Loucy (cell line): ENCODE measurements around the gene CABP4.

Source experiments
- H2AFZ ChIP-seq: fragments of 200-600 bp; sonication (generic); 2 replicates; pipeline ENCODE4 v1.6.0; 2016; ENCODE audit warnings: antibody characterized with exemption, mild to moderate bottlenecking, low read length, moderate library complexity
- H3F3A ChIP-seq: fragments of 200-600 bp; 2 replicates; pipeline ENCODE4 v1.6.0; 2016; ENCODE audit warnings: antibody characterized with exemption, low read depth, mild to moderate bottlenecking
- H3K27me3 ChIP-seq: fragments of 200-600 bp; sonication (generic); 2 replicates; pipeline ENCODE4 v1.6.1; 2014; ENCODE audit warnings: low read length, mild to moderate bottlenecking; ENCODE audit not compliant: insufficient read depth, poor library complexity, severe bottlenecking
- H3K36me3 ChIP-seq: fragments of 200-600 bp; sonication (generic); 2 replicates; pipeline ENCODE4 v1.6.1; 2016; ENCODE audit warnings: low read length; ENCODE audit not compliant: insufficient read depth
- H3K4me1 ChIP-seq: fragments of 200-600 bp; sonication (generic); 2 replicates; pipeline ENCODE4 v1.5.1; 2014; ENCODE audit warnings: low read length, mild to moderate bottlenecking; ENCODE audit not compliant: insufficient read depth, poor library complexity, severe bottlenecking
- H3K4me2 ChIP-seq: fragments of 200-600 bp; sonication (generic); 2 replicates; pipeline ENCODE4 v1.6.0; 2014; ENCODE audit warnings: antibody characterized with exemption, low read length, low read depth, mild to moderate bottlenecking; ENCODE audit not compliant: poor library complexity, severe bottlenecking
- H3K4me3 ChIP-seq: fragments of 200-600 bp; sonication (generic); 2 replicates; pipeline ENCODE4 v1.5.1; 2014; ENCODE audit warnings: low read length, mild to moderate bottlenecking, mixed read lengths; ENCODE audit not compliant: poor library complexity, severe bottlenecking
- H3K79me2 ChIP-seq: fragments of 200-600 bp; sonication (generic); 2 replicates; pipeline ENCODE4 v1.6.1; 2014; ENCODE audit warnings: low read length; ENCODE audit not compliant: insufficient read depth
- H3K9ac ChIP-seq: fragments of 200-600 bp; sonication (generic); 2 replicates; pipeline ENCODE4 v1.6.0; 2014; ENCODE audit warnings: mild to moderate bottlenecking, low read depth, low read length, moderate library complexity; ENCODE audit not compliant: poor library complexity, severe bottlenecking
- H3K9me2 ChIP-seq: fragments of 200-600 bp; sonication (generic); replicated peaks from 2 replicates; pipeline ENCODE4 v1.6.1; 2016; ENCODE audit warnings: low read depth, low read length, mixed read lengths
- H3K9me3 ChIP-seq: fragments of 200-600 bp; sonication (generic); 2 replicates; pipeline ENCODE4 v1.6.1; 2014; ENCODE audit warnings: mild to moderate bottlenecking, antibody characterized with exemption, low read length, low read depth; ENCODE audit not compliant: insufficient read depth
- H4K20me1 ChIP-seq: fragments of 200-600 bp; sonication (generic); 2 replicates; pipeline ENCODE4 v1.6.0; 2014; ENCODE audit warnings: antibody characterized with exemption, low read length, mild to moderate bottlenecking; ENCODE audit not compliant: insufficient read depth, poor library complexity, severe bottlenecking
- EZH2phosphoT487 ChIP-seq: fragments of 200-600 bp; IDR thresholded peaks from 2 replicates; pipeline ENCODE4 v1.6.1; 2018; ENCODE audit warnings: antibody characterized with exemption, mild to moderate bottlenecking, moderate library complexity, borderline replicate concordance
- TF ChIP-seq, protein P1 (sequence below): fragments of 200-600 bp; sonication (generic); conservative IDR thresholded peaks from 2 replicates; pipeline ENCODE4 v1.5.1; 2014; ENCODE audit warnings: mild to moderate bottlenecking, antibody characterized with exemption, low read length

CABP4 gene

DNA sequence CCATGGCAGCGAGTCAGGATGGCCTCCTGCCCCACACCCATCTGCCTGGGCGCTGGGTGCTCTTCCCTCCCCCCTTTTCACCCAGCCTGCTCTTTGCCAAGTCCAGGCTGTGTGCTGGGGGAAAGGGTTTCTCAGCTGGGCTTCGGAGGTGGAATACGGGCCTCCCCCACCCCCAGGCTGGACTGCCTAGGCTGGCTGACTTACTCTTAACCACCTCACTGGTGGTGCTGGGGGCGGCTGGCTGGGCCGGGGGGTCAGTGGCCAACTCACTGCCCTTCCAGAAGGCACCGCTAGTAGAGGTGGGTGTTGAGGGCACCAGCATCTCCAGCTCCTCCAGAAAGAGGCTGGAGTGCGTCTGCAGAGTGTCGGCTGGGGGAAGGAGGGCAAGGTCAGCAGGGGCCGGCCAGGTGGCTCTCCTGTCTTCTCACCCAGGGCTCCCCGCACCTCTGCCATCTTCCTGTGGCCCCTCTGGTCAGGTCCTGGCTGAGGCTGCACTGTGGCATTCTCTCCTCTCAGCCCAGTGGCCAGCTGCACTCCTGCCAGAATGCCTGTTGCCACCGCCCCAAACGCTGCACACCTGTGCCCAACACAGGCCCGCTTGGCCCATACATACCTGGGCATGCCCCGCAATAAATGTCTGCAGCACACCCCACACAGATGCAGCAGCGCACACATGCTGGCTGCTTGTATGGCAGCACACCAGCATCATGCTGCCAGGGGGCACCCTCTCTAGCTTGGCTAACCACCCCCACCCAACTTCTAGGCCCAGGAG lies 40.3 kb downstream of the CABP4 start:
- Histone ChIP-seq H3K9ac (no peak overlapping the region), H3K4me3 (no peak overlapping the region), H3K9me2 (no peaks in the 10 kb centered on the region), H4K20me1 (no peaks in the 10 kb centered on the region), H3F3A (no peaks in the 10 kb centered on the region), H3K27me3 (no peaks in the 10 kb centered on the region), H3K4me1 (peaks cover 5% of the 10 kb centered on the region), H3K79me2 (no peaks in the 10 kb centered on the region), H3K36me3 (peaks cover 18% of the 10 kb centered on the region; the same call in 1 of the 2 replicates), H3K4me2 (no peak overlapping the region), H3K9me3 (no peaks in the 10 kb centered on the region), H2AFZ (no peak overlapping the region)
- TF ChIP-seq, protein P1, sequence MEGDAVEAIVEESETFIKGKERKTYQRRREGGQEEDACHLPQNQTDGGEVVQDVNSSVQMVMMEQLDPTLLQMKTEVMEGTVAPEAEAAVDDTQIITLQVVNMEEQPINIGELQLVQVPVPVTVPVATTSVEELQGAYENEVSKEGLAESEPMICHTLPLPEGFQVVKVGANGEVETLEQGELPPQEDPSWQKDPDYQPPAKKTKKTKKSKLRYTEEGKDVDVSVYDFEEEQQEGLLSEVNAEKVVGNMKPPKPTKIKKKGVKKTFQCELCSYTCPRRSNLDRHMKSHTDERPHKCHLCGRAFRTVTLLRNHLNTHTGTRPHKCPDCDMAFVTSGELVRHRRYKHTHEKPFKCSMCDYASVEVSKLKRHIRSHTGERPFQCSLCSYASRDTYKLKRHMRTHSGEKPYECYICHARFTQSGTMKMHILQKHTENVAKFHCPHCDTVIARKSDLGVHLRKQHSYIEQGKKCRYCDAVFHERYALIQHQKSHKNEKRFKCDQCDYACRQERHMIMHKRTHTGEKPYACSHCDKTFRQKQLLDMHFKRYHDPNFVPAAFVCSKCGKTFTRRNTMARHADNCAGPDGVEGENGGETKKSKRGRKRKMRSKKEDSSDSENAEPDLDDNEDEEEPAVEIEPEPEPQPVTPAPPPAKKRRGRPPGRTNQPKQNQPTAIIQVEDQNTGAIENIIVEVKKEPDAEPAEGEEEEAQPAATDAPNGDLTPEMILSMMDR, result no peak

DNA sequence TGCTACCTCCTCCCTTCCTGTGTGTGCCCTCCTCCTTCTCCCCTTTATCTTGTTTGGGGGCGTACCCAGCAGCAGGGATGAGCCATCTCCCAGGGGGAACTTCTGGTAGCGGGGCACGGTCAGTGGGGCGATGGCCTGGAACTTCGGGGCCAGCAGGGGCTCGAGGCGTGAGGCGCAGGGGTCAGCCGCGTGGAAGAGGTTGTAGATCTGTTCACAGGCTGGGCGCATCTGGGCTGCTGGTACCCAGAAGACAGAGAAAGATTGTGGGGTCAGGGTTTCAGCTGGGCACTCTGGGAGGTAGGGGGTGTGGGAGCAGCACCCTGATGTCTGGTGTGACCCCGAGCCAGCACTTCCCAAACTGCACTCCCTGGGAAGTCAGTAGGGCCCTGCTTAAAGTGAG lies 41.0 kb downstream of the CABP4 start:
- no peaks in the 10 kb centered on the region for H3F3A ChIP-seq
- H4K20me1 ChIP-seq, result no peaks in the 10 kb centered on the region
- no peak overlapping the region for H3K4me3 ChIP-seq
- H3K9me2 ChIP-seq, result no peaks in the 10 kb centered on the region
- H3K9ac ChIP-seq, result no peak overlapping the region
- no peaks in the 10 kb centered on the region for H3K79me2 ChIP-seq
- H3K36me3 ChIP-seq, result peaks cover 12% of the 10 kb centered on the region; the same call in 1 of the 2 replicates
- no peaks in the 10 kb centered on the region for H3K9me3 ChIP-seq
- TF ChIP-seq, protein P1, result no peak
- no peak for TF ChIP-seq EZH2phosphoT487
- H3K4me2 ChIP-seq, result no peak overlapping the region
- H3K4me1 ChIP-seq, result peaks cover 12% of the 10 kb centered on the region
- no peaks in the 10 kb centered on the region for H3K27me3 ChIP-seq
- H2AFZ ChIP-seq, result no peak overlapping the region

DNA sequence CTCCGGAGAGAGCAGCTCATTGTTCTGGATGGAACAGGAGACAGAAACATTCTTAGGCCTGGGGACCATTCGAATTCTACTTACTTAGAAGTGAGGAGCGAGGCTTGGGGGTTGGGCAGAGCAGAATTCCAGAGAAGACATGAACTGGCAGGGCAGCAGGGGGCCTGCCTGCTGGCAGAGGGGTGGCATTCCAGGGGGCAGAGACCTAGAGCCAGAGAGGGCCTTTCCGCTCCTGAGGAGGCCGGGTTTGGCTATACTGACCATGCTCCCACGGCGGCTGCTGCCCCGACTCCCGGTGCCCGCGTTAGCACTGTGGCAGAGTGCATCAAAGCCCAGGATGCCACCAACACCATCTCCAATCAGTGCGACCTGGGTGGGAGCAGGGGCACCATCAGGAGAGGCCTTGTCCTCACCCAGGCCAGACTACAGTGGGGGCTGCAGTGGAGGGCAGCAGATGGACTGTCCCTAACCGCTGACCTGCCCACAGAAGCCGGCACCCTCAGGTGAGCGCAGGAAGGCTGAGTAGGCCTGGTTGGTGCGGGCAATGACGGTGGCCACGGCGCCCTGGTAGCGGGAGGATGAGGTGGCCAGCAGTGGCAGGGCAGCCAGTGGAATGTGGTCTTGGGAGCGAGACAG lies 42.6 kb downstream of the CABP4 start:
- Histone ChIP-seq H3K4me3 (no peak overlapping the region), H3K4me2 (no peak overlapping the region), H3K9ac (no peak overlapping the region), H3K27me3 (no peaks in the 10 kb centered on the region), H4K20me1 (no peaks in the 10 kb centered on the region), H3K79me2 (peaks cover 4% of the 10 kb centered on the region; the same call in 1 of the 2 replicates), H2AFZ (no peak overlapping the region), H3K4me1 (peaks cover 14% of the 10 kb centered on the region), H3K36me3 (peaks cover 4% of the 10 kb centered on the region; the same call in 1 of the 2 replicates), H3F3A (no peaks in the 10 kb centered on the region), H3K9me3 (no peaks in the 10 kb centered on the region), H3K9me2 (no peaks in the 10 kb centered on the region)
- no peak for TF ChIP-seq EZH2phosphoT487
- TF ChIP-seq, protein P1, result no peak
